GM12864 (cell line): Measurements from ENCODE around the gene PDE4D.

Source experiments
- DNase-seq: peaks from one replicate; pipeline ENCODE4 v3.0.0-alpha.2; 2011; ENCODE audit warnings: low read depth
- H3K4me3 ChIP-seq: 2 replicates; pipeline ENCODE4 v1.5.1; 2011; ENCODE audit warnings: mild to moderate bottlenecking, low read depth, low read length, control low read depth
- CTCF ChIP-seq: IDR thresholded peaks from 2 replicates; pipeline ENCODE4 v1.5.1; 2011; ENCODE audit warnings: low read depth, mild to moderate bottlenecking, moderate library complexity, low read length, control low read depth, inconsistent platforms; ENCODE audit errors: missing control alignments

PDE4D gene

GRCh38 chr5:58983526-58984452, 909.7 kb downstream of the PDE4D start:
- TF ChIP-seq CTCF: no peak
- DNase-seq: no peak
- H3K4me3 ChIP-seq: no peak overlapping the region

DNA sequence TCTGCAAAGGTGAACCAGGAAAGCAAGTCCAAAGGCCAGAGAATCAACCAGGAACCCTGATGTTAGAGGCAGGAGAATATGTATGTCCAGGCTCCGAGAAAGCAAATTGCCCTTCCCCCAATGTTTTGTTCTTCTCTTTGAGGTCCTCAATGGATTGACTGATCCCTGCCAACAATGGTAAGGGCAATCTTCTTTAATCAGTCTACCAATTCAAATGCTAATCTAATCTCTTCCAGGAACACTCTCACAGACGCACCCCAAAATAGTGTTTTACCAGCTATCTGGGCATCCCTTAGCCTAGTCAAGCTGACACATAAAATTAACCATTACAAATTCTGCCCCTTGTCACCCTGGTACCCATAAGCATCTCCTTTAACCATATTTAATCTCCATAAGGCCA, 912.6 kb downstream of the PDE4D start:
- no peak for TF ChIP-seq CTCF
- DNase-seq: no peak

GRCh38 chr5:58979090-58979489, 914.4 kb downstream of the PDE4D start:
- TF ChIP-seq CTCF: no peak
- no peak for DNase-seq
- H3K4me3 ChIP-seq: no peak overlapping the region

More for the DNA sequence above, 912.6 kb downstream of the PDE4D start:
- no peak overlapping the region for H3K4me3 ChIP-seq

DNA sequence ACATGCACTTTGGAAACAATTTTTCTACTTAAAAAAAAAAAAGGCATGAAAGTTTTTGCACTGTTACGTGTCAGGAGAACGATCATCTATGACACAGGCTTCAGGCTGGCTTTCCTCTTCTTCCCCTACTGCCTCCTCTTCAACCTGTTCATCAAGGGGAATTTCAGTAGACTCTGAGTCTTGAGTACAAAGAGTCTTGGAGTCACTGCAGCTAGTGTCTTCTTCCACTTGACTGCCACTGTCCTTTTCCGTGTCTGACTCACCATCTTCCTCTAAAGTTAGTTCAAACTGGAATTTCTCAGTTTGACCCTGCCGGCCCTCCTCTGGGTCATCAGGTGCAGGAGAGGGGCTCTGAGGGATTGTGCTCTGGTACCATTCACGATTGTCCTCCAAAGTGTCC, 918.9 kb downstream of the PDE4D start:
- TF ChIP-seq CTCF: no peak
- DNase-seq: no peak
- H3K4me3 ChIP-seq: no peak overlapping the region

DNA sequence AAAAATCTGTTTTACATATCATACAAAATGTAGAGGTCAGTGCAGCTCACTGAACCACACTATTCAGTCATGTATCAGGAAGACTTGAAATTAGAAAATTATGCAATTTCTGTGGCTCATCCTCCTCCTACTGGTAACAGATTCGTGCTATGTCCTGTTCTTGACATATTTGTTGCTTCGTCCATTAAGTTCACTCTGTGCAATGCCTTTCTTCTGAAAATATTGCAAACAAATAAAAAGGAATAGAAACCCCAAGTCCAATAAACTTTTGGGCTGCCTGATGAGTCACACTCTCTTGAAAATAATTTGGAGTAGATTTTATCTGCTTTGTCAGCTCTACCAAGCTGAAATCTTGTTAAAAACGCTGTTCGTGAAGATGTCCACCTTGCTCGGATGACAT, 919.4 kb downstream of the PDE4D start:
- TF ChIP-seq CTCF: no peak
- H3K4me3 ChIP-seq: no peak overlapping the region
- DNase-seq: no peak

DNA sequence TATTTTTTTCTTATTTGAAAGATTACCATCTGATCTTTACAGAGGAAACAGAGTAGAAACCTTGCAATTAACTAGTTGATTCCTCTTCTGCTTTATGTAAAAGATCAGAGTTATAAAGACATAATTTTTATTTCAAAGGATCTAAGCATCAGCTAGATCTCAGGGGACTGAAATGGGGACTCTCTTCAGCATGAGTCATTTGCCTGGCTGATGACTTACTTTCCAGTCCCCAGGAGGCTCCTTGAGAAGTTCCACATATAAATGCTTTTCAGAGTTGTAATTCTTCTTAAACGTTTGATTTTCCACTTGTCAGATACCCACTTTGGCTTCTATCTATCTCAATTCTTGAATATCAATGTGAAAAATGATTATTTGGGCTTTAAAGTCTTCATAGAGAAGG, 921.2 kb downstream of the PDE4D start:
- TF ChIP-seq CTCF: no peak
- DNase-seq: no peak

DNA sequence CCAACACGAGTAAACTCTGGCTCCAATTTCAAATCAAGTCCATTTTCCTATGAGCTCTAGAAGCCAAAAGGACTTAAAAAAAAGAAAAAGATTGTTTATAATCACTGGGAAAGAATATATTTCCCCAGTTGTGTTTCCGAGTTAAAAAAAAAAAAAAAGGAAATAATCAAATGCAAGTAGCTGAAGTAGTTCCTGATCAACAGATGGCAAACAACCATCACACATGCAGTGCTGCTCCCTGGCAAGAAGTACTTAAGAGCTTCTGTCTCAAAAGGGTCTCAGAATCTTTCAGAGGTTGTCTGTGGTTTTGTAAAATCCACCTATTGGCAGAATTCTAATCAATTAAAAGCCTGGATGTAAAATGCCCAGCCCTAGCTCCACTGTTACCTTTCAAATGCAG, 922.8 kb downstream of the PDE4D start:
- no peak for DNase-seq
- no peak for TF ChIP-seq CTCF
- no peak overlapping the region for H3K4me3 ChIP-seq

More for the DNA sequence above, 921.2 kb downstream of the PDE4D start:
- H3K4me3 ChIP-seq: no peak overlapping the region
